HEK293 (cell line): ENCODE results near the gene RPL4.

Experiments
- CTCF ChIA-PET: fragments of 350-600 bp; formaldehyde crosslinking; extraction: SDS; loops from one replicate; lab custom pipeline; 2021; ENCODE audit warnings: antibody characterized with exemption; lab: Yijun Ruan, JAX
- POLR2A ChIA-PET: fragments of 300-600 bp; formaldehyde crosslinking; extraction: SDS; loops from one replicate; lab custom pipeline; 2020; ENCODE audit warnings: antibody characterized with exemption, inconsistent platforms; lab: Yijun Ruan, JAX
- H3K27ac ChIP-seq: fragments of 200-500 bp; sonication (Bioruptor generic); 2 replicates; pipeline ENCODE4 v1.5.1; 2014; ENCODE audit warnings: low read depth, low read length, control low read depth, inconsistent platforms; ENCODE audit errors: extremely low read depth
- H3K36me3 ChIP-seq, 2 experiments: fragments of 200-500 bp in 1 of 2; sonication (Bioruptor generic) in 1 of 2; 1 replicate in 1 of 2; 2 replicates in 1 of 2; pipeline ENCODE4 v1.5.1; 2014 to 2017; ENCODE audit warnings: inconsistent platforms in 2 of 2, low read length in 2 of 2; ENCODE audit not compliant: control insufficient read depth in 2 of 2, insufficient read depth in 1 of 2
- H3K4me1 ChIP-seq: fragments of 200-500 bp; sonication (Bioruptor generic); 2 replicates; pipeline ENCODE4 v1.5.1; 2014; ENCODE audit warnings: mild to moderate bottlenecking, low read length, inconsistent platforms; ENCODE audit not compliant: control insufficient read depth, insufficient read depth
- H3K4me3 ChIP-seq: 2 replicates; pipeline ENCODE4 v1.5.1; 2011; ENCODE audit warnings: low read depth, mild to moderate bottlenecking, control low read depth, low read length, moderate library complexity
- H3K9me3 ChIP-seq: fragments of 200-500 bp; sonication (Bioruptor generic); 2 replicates; pipeline ENCODE4 v1.5.1; 2014; ENCODE audit warnings: low read depth, low read length, inconsistent platforms; ENCODE audit not compliant: control insufficient read depth, insufficient read depth
- HIC1 ChIP-seq: fragments of 450-650 bp; formaldehyde crosslinking; IDR thresholded peaks from 2 replicates; pipeline ENCODE4 v1.5.1; 2016; ENCODE audit warnings: missing biosample characterization, missing genetic modification characterization
- KLF8 ChIP-seq: fragments of 450-650 bp; formaldehyde crosslinking; IDR thresholded peaks from 2 replicates; pipeline ENCODE4 v1.5.1; 2016; ENCODE audit warnings: missing biosample characterization, missing genetic modification characterization
- KLF9 ChIP-seq: fragments of 450-650 bp; formaldehyde crosslinking; IDR thresholded peaks from 2 replicates; pipeline ENCODE4 v1.5.1; 2016; ENCODE audit warnings: missing biosample characterization, missing genetic modification characterization, low read depth
- TRIM28 ChIP-seq: IDR thresholded peaks from 2 replicates; pipeline ENCODE4 v1.6.1; 2011; ENCODE audit warnings: low read length, control low read depth, borderline replicate concordance
- ZBTB21 ChIP-seq: fragments of 450-650 bp; formaldehyde crosslinking; IDR thresholded peaks from 2 replicates; pipeline ENCODE4 v1.5.1; 2017; ENCODE audit warnings: missing biosample characterization, missing genetic modification characterization
- ZBTB44 ChIP-seq: fragments of 450-650 bp; IDR thresholded peaks from 2 replicates; pipeline ENCODE4 v1.5.1; 2018; ENCODE audit warnings: missing biosample characterization, mild to moderate bottlenecking, missing genetic modification characterization
- ZFP41 ChIP-seq: fragments of 450-650 bp; formaldehyde crosslinking; IDR thresholded peaks from 2 replicates; pipeline ENCODE4 v1.5.1; 2016; ENCODE audit warnings: missing biosample characterization, missing genetic modification characterization, borderline replicate concordance
- ZNF155 ChIP-seq: fragments of 450-650 bp; formaldehyde crosslinking; IDR thresholded peaks from 2 replicates; pipeline ENCODE4 v1.5.1; 2016; ENCODE audit warnings: missing biosample characterization, missing genetic modification characterization
- ZNF266 ChIP-seq: fragments of 450-650 bp; formaldehyde crosslinking; IDR thresholded peaks from 2 replicates; pipeline ENCODE4 v1.5.1; 2016; ENCODE audit warnings: missing biosample characterization, missing genetic modification characterization, low read depth
- ZNF350 ChIP-seq: fragments of 450-650 bp; formaldehyde crosslinking; IDR thresholded peaks from 2 replicates; pipeline ENCODE4 v1.5.0; 2017; ENCODE audit warnings: missing biosample characterization, mild to moderate bottlenecking, missing genetic modification characterization
- ZNF513 ChIP-seq: fragments of 450-650 bp; IDR thresholded peaks from 2 replicates; pipeline ENCODE4 v1.5.1; 2018; ENCODE audit warnings: missing biosample characterization, missing genetic modification characterization
- ZNF530 ChIP-seq: fragments of 450-650 bp; formaldehyde crosslinking; IDR thresholded peaks from 2 replicates; pipeline ENCODE4 v1.5.1; 2016; ENCODE audit warnings: low read depth, missing biosample characterization, missing genetic modification characterization
- ZNF549 ChIP-seq: fragments of 450-650 bp; IDR thresholded peaks from 2 replicates; pipeline ENCODE4 v1.5.1; 2018; ENCODE audit warnings: missing biosample characterization, missing genetic modification characterization, mild to moderate bottlenecking, inconsistent platforms, moderate library complexity
- ZNF571 ChIP-seq: fragments of 450-650 bp; formaldehyde crosslinking; IDR thresholded peaks from 2 replicates; pipeline ENCODE4 v1.5.0; 2017; ENCODE audit warnings: missing biosample characterization, missing genetic modification characterization
- ZNF768 ChIP-seq: fragments of 450-650 bp; formaldehyde crosslinking; IDR thresholded peaks from 2 replicates; pipeline ENCODE4 v1.5.1; 2018; ENCODE audit warnings: missing biosample characterization, mild to moderate bottlenecking, missing genetic modification characterization
- ZNF837 ChIP-seq: fragments of 450-650 bp; formaldehyde crosslinking; IDR thresholded peaks from 2 replicates; pipeline ENCODE4 v1.5.1; 2016; ENCODE audit warnings: missing biosample characterization, missing genetic modification characterization
- TF ChIP-seq, protein P1 (sequence below): fragments of 450-650 bp; formaldehyde crosslinking; IDR thresholded peaks from 2 replicates; pipeline ENCODE4 v1.5.1; 2017; ENCODE audit warnings: missing biosample characterization, mild to moderate bottlenecking, missing genetic modification characterization, moderate library complexity
- TF ChIP-seq, protein P2 (sequence below): fragments of 450-650 bp; formaldehyde crosslinking; IDR thresholded peaks from 2 replicates; pipeline ENCODE4 v1.5.1; 2016; ENCODE audit warnings: missing biosample characterization, missing genetic modification characterization, borderline replicate concordance
- TF ChIP-seq, protein P3 (sequence below): fragments of 450-650 bp; formaldehyde crosslinking; IDR thresholded peaks from 2 replicates; pipeline ENCODE4 v1.5.1; 2017; ENCODE audit warnings: missing biosample characterization, missing genetic modification characterization

The RPL4 gene

DNA sequence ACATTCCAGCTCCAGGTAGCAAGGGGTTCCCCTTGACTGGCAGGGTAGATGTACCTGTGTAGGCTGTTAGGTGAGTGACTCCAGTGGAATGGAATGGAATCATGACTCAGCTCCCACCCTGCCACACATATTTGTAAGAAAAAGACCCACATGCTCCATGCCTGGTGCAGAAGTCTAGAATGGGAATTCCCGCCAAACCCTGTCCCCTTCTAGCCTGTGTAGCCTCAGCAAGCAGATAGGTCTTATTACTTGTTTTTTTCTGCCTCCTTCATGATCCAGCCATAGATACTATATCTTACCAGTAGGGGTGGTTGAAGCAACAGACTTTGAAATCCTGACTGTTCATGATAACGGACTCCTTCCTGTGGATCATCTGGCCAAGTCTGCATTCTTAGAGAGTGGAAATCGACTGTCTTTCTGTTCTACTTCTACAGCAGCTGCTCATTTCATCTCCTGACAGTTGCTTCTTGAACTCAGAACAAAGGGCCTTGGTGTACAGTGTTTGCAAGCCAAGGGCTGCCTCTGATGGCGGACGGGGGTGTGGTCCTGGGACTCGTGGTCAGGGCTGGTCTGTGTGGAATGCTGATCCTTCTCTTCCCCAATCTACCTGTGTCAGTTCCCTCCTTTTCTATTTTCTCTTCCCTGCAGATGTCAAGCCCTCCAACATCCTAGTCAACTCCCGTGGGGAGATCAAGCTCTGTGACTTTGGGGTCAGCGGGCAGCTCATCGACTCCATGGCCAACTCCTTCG lies 23.4 kb downstream of the RPL4 start:
- no peak overlapping the region for H3K4me3 ChIP-seq
- H3K4me1 ChIP-seq: no peaks in the 10 kb centered on the region
- no peak overlapping the region for H3K27ac ChIP-seq
- H3K9me3 ChIP-seq: no peaks in the 10 kb centered on the region
- TF ChIP-seq ZNF571 (tag by site-specific recombination) (no peak), ZNF350 (tag by site-specific recombination) (no peak), ZBTB44 (tag by site-specific recombination) (no peak), HIC1 (no peak), KLF9 (tag by site-specific recombination) (no peak), KLF8 (tag by site-specific recombination) (no peak), ZNF155 (no peak), ZNF266 (tag by site-specific recombination) (no peak), ZNF549 (tag by site-specific recombination) (no peak)
- TF ChIP-seq, protein P1, sequence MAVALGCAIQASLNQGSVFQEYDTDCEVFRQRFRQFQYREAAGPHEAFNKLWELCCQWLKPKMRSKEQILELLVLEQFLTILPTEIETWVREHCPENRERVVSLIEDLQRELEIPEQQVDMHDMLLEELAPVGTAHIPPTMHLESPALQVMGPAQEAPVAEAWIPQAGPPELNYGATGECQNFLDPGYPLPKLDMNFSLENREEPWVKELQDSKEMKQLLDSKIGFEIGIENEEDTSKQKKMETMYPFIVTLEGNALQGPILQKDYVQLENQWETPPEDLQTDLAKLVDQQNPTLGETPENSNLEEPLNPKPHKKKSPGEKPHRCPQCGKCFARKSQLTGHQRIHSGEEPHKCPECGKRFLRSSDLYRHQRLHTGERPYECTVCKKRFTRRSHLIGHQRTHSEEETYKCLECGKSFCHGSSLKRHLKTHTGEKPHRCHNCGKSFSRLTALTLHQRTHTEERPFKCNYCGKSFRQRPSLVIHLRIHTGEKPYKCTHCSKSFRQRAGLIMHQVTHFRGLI (tag by site-specific recombination): no peak
- TF ChIP-seq, protein P2, sequence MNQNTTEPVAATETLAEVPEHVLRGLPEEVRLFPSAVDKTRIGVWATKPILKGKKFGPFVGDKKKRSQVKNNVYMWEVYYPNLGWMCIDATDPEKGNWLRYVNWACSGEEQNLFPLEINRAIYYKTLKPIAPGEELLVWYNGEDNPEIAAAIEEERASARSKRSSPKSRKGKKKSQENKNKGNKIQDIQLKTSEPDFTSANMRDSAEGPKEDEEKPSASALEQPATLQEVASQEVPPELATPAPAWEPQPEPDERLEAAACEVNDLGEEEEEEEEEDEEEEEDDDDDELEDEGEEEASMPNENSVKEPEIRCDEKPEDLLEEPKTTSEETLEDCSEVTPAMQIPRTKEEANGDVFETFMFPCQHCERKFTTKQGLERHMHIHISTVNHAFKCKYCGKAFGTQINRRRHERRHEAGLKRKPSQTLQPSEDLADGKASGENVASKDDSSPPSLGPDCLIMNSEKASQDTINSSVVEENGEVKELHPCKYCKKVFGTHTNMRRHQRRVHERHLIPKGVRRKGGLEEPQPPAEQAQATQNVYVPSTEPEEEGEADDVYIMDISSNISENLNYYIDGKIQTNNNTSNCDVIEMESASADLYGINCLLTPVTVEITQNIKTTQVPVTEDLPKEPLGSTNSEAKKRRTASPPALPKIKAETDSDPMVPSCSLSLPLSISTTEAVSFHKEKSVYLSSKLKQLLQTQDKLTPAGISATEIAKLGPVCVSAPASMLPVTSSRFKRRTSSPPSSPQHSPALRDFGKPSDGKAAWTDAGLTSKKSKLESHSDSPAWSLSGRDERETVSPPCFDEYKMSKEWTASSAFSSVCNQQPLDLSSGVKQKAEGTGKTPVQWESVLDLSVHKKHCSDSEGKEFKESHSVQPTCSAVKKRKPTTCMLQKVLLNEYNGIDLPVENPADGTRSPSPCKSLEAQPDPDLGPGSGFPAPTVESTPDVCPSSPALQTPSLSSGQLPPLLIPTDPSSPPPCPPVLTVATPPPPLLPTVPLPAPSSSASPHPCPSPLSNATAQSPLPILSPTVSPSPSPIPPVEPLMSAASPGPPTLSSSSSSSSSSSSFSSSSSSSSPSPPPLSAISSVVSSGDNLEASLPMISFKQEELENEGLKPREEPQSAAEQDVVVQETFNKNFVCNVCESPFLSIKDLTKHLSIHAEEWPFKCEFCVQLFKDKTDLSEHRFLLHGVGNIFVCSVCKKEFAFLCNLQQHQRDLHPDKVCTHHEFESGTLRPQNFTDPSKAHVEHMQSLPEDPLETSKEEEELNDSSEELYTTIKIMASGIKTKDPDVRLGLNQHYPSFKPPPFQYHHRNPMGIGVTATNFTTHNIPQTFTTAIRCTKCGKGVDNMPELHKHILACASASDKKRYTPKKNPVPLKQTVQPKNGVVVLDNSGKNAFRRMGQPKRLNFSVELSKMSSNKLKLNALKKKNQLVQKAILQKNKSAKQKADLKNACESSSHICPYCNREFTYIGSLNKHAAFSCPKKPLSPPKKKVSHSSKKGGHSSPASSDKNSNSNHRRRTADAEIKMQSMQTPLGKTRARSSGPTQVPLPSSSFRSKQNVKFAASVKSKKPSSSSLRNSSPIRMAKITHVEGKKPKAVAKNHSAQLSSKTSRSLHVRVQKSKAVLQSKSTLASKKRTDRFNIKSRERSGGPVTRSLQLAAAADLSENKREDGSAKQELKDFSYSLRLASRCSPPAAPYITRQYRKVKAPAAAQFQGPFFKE (tag by site-specific recombination): no peak
- POLR2A ChIA-PET: interaction anchor here (0.6 to 1.1 kb wide), 2 partner anchors 12 to 16 kb away, joined by 3 to 4 read pairs; partner anchors contain the start of gene SNAPC5
- CTCF ChIA-PET: interaction anchor here (2.1 kb wide), 1 partner anchor 17 kb away, joined by 10 read pairs; the partner anchor contains the start of gene SNAPC5
- peaks cover 8 to 40% of the 10 kb centered on the region in 2 experiments; a peak in 2 of 3 replicates for H3K36me3 ChIP-seq

DNA sequence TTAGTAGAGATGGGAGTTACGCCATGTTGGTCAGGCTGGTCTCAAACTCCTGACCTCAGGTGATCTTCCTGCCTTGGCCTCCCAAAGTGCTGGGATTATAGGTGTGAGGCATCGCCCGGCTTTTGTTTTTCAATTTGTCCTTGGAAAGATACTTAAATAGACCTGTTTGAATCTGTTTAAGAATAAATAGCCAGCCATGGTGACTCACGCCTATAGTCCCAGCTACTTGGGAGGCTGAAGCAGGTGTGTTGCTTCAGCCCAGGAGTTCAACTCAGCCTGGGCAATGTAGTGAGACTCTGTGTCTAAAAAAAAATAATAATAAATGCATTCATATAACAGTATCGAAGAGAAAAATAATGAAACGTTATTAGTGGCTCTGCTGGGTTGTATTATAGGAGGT lies 24.4 kb downstream of the RPL4 start:
- CTCF ChIA-PET: no interaction called here
- Histone ChIP-seq H3K4me3 (no peak overlapping the region), H3K27ac (no peak overlapping the region), H3K4me1 (no peaks in the 10 kb centered on the region), H3K9me3 (no peaks in the 10 kb centered on the region), H3K36me3 (peaks cover under 1 to 34% of the 10 kb centered on the region in 2 experiments; a peak in 2 of 3 replicates)
- POLR2A ChIA-PET: no interaction called here
- TF ChIP-seq ZBTB21 (tag by site-specific recombination) (no peak), ZNF530 (tag by site-specific recombination) (no peak), ZNF837 (tag by site-specific recombination) (no peak), ZNF155 (no peak), ZNF513 (tag by site-specific recombination) (no peak), TRIM28 (no peak), ZFP41 (no peak), ZNF768 (tag by site-specific recombination) (no peak)
- TF ChIP-seq, protein P3, sequence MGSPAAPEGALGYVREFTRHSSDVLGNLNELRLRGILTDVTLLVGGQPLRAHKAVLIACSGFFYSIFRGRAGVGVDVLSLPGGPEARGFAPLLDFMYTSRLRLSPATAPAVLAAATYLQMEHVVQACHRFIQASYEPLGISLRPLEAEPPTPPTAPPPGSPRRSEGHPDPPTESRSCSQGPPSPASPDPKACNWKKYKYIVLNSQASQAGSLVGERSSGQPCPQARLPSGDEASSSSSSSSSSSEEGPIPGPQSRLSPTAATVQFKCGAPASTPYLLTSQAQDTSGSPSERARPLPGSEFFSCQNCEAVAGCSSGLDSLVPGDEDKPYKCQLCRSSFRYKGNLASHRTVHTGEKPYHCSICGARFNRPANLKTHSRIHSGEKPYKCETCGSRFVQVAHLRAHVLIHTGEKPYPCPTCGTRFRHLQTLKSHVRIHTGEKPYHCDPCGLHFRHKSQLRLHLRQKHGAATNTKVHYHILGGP (tag by site-specific recombination): no peak
